Ovary (tissue), 9 donors: ENCODE data around the gene COL15A1. TPM values are rescaled to one million over a fixed set of nuclear protein-coding genes. Genes with fewer than 3 reads are reported as not detected.

ENCODE experiments used
- DNase-seq, 5 donors: peaks; one replicate each; pipeline ENCODE4 v3.0.0-alpha.2; 2019 to 2020
- H3K27ac ChIP-seq, 2 donors: fragments of 200-600 bp; one replicate each; pipeline versions ENCODE4 v1.5.1 to v1.8.0; 2019 to 2022
- H3K27me3 ChIP-seq: fragments of 200-600 bp; one replicate; pipeline ENCODE4 v1.8.0; 2022
- H3K36me3 ChIP-seq: fragments of 200-600 bp; sonication (generic); one replicate; pipeline ENCODE4 v1.5.1; 2019
- H3K4me1 ChIP-seq: one replicate; pipeline ENCODE4 v1.8.1; 2013; ENCODE audit warnings: mild to moderate bottlenecking, moderate library complexity; ENCODE audit not compliant: insufficient read depth
- H3K4me3 ChIP-seq: fragments of 200-600 bp; sonication (generic); one replicate; pipeline ENCODE4 v1.5.1; 2017
- H3K9me3 ChIP-seq, 2 donors: fragments of 200-600 bp in 1 of 2; sonication (generic) in 1 of 2; one replicate each; pipeline versions ENCODE4 v1.5.1 to v1.8.1; 2013 to 2019; ENCODE audit warnings: mild to moderate bottlenecking in 1 of 2, moderate library complexity in 1 of 2
- CTCF ChIP-seq, 3 donors: fragments of 450-650 bp in 2 of 3; fragments of 200-600 bp in 1 of 3; IDR thresholded peaks; one replicate each; pipeline versions ENCODE4 v1.5.1 to v1.8.0; 2016 to 2022; ENCODE audit warnings: antibody characterized with exemption in 3 of 3, mild to moderate bottlenecking in 1 of 3
- EP300 ChIP-seq: sonication (generic); formaldehyde crosslinking; IDR thresholded peaks from one replicate; pipeline ENCODE4 v1.6.1; 2017; ENCODE audit warnings: antibody characterized with exemption
- POLR2A ChIP-seq: fragments of 450-650 bp; IDR thresholded peaks from one replicate; pipeline ENCODE4 v1.6.1; 2017; ENCODE audit warnings: antibody characterized with exemption, mild to moderate bottlenecking, moderate library complexity
- WGBS, 3 donors: extraction: QIAGEN DNeasy Blood & Tissue Kit in 1 of 3; methylation state at CpG; one replicate each; pipeline versions ENCODE4 v1.1.5 to v1.1.7; 2013 to 2017; 5-methylcytosine and 5-hydroxymethylcytosine counted together
- intact Hi-C, 4 donors: fragments of 100-400 bp; cut with DNase I; formaldehyde crosslinking; loops; one replicate each; pipeline versions ENCODE4 v1.11.0 to v1.15.1; 2022 to 2023
- polyA plus RNA-seq, 2 donors: library from polyadenylated mRNA; stranded (reverse); fragments of 200-250 nt in 1 of 2; fragments of 350-450 nt in 1 of 2; fragmentation: Illumina TruSeq in 1 of 2; extraction: RNeasy Lipid Tissue Mini Kit (QIAGEN cat#74804) in 1 of 2; gene quantifications; one replicate each; pipeline ENCODE4 v1.2.3, GENCODE V29; 2013 to 2014
- total RNA-seq, 7 donors: library from RNA; depleted of rRNA in 2 of 7; stranded (reverse); fragments of >200 nt in 2 of 7; fragmentation: NEBNext Ultra II Directional in 3 of 7; extraction: Animal tissue kit (Norgen Biotek cat#: 25700) in 3 of 7; gene quantifications; one replicate each; pipeline versions ENCODE4 v1.1.0 to v1.2.4, GENCODE V29; 2016 to 2023
- donor health status: DM: no; HTN: no; CAD: no; lungs with moderate emphysema.
- donor health status: DM: no; HTN: no; CAD: no.
- donor health status: Bipolar disorder and iron deficiency.
- donor health status: DM: yes; HTN: yes; CAD: no.
- donor health status: DM: no; HTN: no; CAD: no.
- donor health status: DM: yes; HTN: yes; CAD: no.

Gene COL15A1
- total and polyA plus RNA-seq, 9 donors = 12.8 to 195 (median 48.6) TPM

GRCh38 chr9:99052815-99053715 is 109.4 kb downstream of the COL15A1 start:
- Histone ChIP-seq H3K4me3 (no peak overlapping the region), H3K27ac (no peak overlapping the region), H3K36me3 (no peaks in the 10 kb centered on the region), H3K4me1 (no peaks in the 10 kb centered on the region), H3K27me3 (no peaks in the 10 kb centered on the region), H3K9me3 (no peaks in the 10 kb centered on the region)
- 88 to 91% (median 91%) methylated on average over 10 of the region's 10 CpGs for WGBS, 3 donors
- TF ChIP-seq POLR2A = no peak
- TF ChIP-seq CTCF (IDR thresholded peaks at IDR 0.05) = no peak
- no peak for TF ChIP-seq EP300
- intact Hi-C loops = no loop called here
- no peak for DNase-seq

GRCh38 chr9:99054581-99054980 is 110.9 kb downstream of the COL15A1 start:
- no peaks in the 10 kb centered on the region for H3K27me3 ChIP-seq
- no peak overlapping the region for H3K27ac ChIP-seq
- intact Hi-C loops = no loop called here
- no peaks in the 10 kb centered on the region for H3K4me1 ChIP-seq
- no peaks in the 10 kb centered on the region for H3K9me3 ChIP-seq
- no peak for DNase-seq
- TF ChIP-seq POLR2A = no peak
- no peak for TF ChIP-seq EP300
- TF ChIP-seq CTCF (IDR thresholded peaks at IDR 0.05) = no peak
- WGBS, 3 donors = 94 to 97% (median 96%) methylated on average over 2 of the region's 2 CpGs
- H3K36me3 ChIP-seq = no peaks in the 10 kb centered on the region
- H3K4me3 ChIP-seq = no peak overlapping the region

- Histone ChIP-seq H3K4me3 (no peak overlapping the region), H3K27ac (no peak overlapping the region), H3K27me3 (no peaks in the 10 kb centered on the region), H3K9me3 (no peaks in the 10 kb centered on the region), H3K4me1 (no peaks in the 10 kb centered on the region), H3K36me3 (no peaks in the 10 kb centered on the region)
- WGBS, 3 donors = 88 to 94% (median 94%) methylated on average over 1 of the region's 1 CpG
- DNase-seq = no peak
- intact Hi-C loops = no loop called here
- no peak for TF ChIP-seq CTCF (IDR thresholded peaks at IDR 0.05)
- no peak for TF ChIP-seq EP300
- no peak for TF ChIP-seq POLR2A
Observed at GRCh38 chr9:99055384-99055783, 111.7 kb downstream of the COL15A1 start.

DNA sequence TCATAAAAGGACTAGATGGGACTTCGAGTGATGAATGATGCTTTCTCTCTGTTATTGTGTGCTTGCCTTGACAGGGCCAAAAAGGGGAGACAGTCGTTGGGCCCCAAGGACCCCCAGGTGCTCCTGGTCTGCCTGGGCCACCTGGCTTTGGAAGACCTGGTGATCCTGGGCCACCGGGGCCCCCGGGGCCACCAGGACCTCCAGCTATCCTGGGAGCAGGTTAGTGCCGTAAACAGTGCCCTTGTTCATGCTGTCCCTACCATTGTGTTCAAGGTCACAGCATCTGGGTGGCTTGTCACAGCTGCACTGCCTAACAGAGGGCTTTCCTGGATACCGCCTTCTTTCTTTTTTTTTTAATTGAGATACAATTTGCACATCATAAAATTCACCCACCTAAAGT is 112.5 kb downstream of the COL15A1 start:
- Histone ChIP-seq H3K36me3 (no peaks in the 10 kb centered on the region), H3K27me3 (no peaks in the 10 kb centered on the region), H3K9me3 (no peaks in the 10 kb centered on the region), H3K27ac (no peak overlapping the region), H3K4me3 (no peak overlapping the region), H3K4me1 (no peaks in the 10 kb centered on the region)
- 95 to 98% (median 95%) methylated on average over 6 of the region's 6 CpGs for WGBS, 3 donors
- no peak for TF ChIP-seq POLR2A
- TF ChIP-seq CTCF (IDR thresholded peaks at IDR 0.05) = no peak
- no peak for TF ChIP-seq EP300
- intact Hi-C loops = no loop called here
- DNase-seq = no peak
